GM06990 (cell line): Measurements from ENCODE around the gene OSBP2.

ENCODE experiments used
- DNase-seq: peaks from one replicate; pipeline ENCODE4 v3.0.0-alpha.2; 2011; ENCODE audit not compliant: insufficient read length; ENCODE audit errors: extremely low read depth
- H3K27me3 ChIP-seq: replicated peaks from 2 replicates; pipeline ENCODE4 v1.6.0; 2011; ENCODE audit warnings: low read length; ENCODE audit not compliant: control insufficient read depth, insufficient read depth
- H3K36me3 ChIP-seq: 2 replicates; pipeline ENCODE4 v1.5.1; 2011; ENCODE audit warnings: low read length; ENCODE audit not compliant: control insufficient read depth, insufficient read depth
- H3K4me3 ChIP-seq: replicated peaks from 2 replicates; pipeline ENCODE4 v1.5.1; 2011; ENCODE audit warnings: low read depth, mild to moderate bottlenecking, control low read depth, low read length
- TF ChIP-seq, protein P1 (sequence below): IDR thresholded peaks from 2 replicates; pipeline ENCODE4 v1.5.1; 2011; ENCODE audit warnings: low read length, control low read depth, mild to moderate bottlenecking, inconsistent platforms; ENCODE audit not compliant: insufficient read depth, poor library complexity, severe bottlenecking

OSBP2 gene

DNA sequence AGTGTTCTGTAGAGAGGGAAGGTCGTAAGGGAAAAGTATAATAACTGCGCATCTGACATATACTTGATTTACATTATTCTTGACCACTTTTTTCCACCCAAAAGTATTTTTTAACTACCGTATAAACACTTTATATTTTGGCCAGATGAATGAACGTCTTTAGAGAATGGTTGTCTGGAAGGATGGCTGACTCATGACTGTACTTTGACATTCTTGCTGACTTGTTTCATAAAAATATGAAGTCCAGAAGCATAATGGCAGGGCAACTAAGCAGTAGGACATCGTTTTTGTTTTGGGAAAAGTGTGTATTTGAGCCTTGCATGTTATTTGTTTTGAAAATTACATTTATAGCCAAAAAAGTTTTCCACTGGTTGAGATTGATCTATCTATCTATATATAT lies 110.0 kb downstream of the OSBP2 start:
- Histone ChIP-seq H3K27me3 (peaks cover 4% of the 10 kb centered on the region; the same call in 1 of the 2 replicates), H3K4me3 (no peak overlapping the region), H3K36me3 (no peaks in the 10 kb centered on the region)
- no peak for DNase-seq
- TF ChIP-seq, protein P1, sequence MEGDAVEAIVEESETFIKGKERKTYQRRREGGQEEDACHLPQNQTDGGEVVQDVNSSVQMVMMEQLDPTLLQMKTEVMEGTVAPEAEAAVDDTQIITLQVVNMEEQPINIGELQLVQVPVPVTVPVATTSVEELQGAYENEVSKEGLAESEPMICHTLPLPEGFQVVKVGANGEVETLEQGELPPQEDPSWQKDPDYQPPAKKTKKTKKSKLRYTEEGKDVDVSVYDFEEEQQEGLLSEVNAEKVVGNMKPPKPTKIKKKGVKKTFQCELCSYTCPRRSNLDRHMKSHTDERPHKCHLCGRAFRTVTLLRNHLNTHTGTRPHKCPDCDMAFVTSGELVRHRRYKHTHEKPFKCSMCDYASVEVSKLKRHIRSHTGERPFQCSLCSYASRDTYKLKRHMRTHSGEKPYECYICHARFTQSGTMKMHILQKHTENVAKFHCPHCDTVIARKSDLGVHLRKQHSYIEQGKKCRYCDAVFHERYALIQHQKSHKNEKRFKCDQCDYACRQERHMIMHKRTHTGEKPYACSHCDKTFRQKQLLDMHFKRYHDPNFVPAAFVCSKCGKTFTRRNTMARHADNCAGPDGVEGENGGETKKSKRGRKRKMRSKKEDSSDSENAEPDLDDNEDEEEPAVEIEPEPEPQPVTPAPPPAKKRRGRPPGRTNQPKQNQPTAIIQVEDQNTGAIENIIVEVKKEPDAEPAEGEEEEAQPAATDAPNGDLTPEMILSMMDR = no peak

- no peak for DNase-seq
- Histone ChIP-seq H3K4me3 (no peak overlapping the region), H3K27me3 (peaks cover 4% of the 10 kb centered on the region; the same call in 1 of the 2 replicates), H3K36me3 (no peaks in the 10 kb centered on the region)
- TF ChIP-seq, protein P1 = no peak
Measured at GRCh38 chr22:30806391-30806861, 111.8 kb downstream of the OSBP2 start.

GRCh38 chr22:30809086-30809485 lies 114.4 kb downstream of the OSBP2 start:
- TF ChIP-seq, protein P1 = no peak
- Histone ChIP-seq H3K27me3 (no peaks in the 10 kb centered on the region; the same call in 1 of the 2 replicates), H3K4me3 (no peak overlapping the region), H3K36me3 (no peaks in the 10 kb centered on the region)
- no peak for DNase-seq

DNA sequence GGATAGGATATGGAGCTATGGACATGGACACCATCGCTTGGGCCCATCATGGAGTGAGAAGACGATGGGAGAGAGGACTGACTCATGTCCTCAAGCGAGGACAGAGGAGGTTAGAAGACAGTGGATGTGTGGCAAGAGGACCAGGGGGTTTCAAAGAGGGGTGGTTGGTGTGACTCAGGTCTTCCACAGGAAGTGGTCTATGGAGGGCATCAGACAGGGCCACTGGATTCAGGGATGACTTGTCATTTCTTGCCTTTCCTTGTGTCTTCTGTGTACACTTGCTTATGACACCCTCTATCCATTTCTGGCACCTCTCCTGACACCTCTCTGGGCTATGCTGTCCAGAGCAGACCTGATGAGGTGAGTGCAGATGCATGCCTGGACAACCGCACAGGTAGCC lies 115.4 kb downstream of the OSBP2 start:
- no peaks in the 10 kb centered on the region; the same call in 1 of the 2 replicates for H3K27me3 ChIP-seq
- no peaks in the 10 kb centered on the region for H3K36me3 ChIP-seq
- TF ChIP-seq, protein P1 = no peak
- no peak overlapping the region for H3K4me3 ChIP-seq
- DNase-seq = no peak

- Histone ChIP-seq H3K4me3 (no peak overlapping the region), H3K27me3 (no peaks in the 10 kb centered on the region; the same call in 1 of the 2 replicates), H3K36me3 (no peaks in the 10 kb centered on the region)
- TF ChIP-seq, protein P1 = no peak
- DNase-seq = no peak
Measured at GRCh38 chr22:30813936-30814335, 119.3 kb downstream of the OSBP2 start.

DNA sequence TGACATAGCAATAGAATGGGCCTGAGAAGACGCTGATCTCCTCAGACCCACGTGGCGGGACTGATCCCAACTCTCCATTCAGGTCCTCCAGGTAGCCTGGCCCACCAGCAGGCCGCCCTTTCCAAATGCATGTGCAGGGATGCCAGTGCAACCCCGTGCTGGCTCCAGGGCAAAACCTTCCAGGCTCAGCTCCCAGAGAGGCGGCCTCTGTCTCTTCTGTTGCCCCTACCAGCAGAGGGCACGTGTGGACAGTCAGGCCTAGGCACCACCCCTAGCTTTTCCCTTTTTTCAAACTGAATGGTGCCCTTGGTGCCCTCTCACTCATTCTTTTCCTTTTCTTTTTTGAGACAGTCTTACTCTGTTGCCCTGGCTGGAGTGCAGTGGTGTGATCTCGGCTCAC lies 121.7 kb downstream of the OSBP2 start:
- Histone ChIP-seq H3K27me3 (no peaks in the 10 kb centered on the region; the same call in 1 of the 2 replicates), H3K4me3 (no peak overlapping the region), H3K36me3 (no peaks in the 10 kb centered on the region)
- no peak for DNase-seq
- TF ChIP-seq, protein P1 = peak; percentile 29
